Activated T-cell treated with anti-CD3 and anti-CD28 coated beads for 24 hours (primary cell): ENCODE measurements around the gene INO80B.
"Not testable (repeated sequence)": the region's sequence is repeated elsewhere in the genome, so short reads cannot be mapped to it uniquely, and the experiment has no call there.

Experiments
- DNase-seq: peaks from one replicate; pipeline ENCODE4 v3.0.0-alpha.2; 2020; ENCODE audit warnings: low read depth

The INO80B gene

DNA sequence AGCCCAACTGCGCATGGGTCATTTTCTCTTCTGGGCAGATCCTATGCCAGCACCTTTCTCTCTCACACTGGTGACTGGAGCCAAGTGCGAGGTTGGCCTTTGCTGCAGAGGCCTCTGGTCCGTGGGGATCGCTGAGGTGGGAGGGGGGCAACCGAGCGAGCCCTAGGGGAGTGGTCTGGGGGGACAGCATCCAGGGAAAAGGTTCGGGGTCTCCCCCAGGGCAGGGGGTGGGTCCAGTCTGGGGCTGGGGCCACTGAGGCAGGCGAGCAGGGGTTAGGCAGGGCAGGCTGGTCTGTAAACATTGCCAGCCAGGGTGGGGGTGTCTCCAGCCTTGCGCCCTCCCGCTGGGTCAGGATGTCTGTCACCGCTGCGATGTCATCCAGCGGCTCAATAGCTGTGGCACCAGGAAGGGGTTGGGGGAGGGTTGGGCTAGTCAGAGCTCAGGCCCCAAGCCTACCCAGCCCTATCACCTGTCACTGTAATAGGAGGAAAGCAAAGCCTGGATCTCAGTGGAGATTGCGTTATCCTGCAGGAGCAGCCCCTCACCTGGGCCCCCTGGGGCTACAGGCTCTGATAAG is 28.6 kb upstream of the INO80B start:
- DNase-seq = no peak

DNA sequence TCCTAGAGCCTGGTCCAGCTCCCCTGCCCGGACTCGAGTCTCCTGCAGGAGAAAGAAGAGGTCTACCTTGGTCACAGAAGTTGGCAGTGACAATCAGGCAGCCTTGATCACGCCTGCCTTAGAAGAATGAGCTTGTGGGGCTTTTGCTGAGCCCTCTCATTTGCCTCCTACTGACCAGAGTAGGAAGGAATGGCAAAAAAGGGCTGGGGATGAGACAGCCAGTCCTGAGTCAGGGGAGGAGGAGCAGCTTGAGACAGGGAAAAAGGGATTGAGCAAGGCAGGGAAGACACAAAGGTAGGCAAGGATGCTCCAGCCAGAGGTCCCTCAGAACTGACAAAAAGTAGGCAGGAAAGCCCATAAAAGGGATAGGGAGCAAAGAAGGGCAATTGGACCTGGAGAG is 27.3 kb upstream of the INO80B start:
- DNase-seq = no peak

DNA sequence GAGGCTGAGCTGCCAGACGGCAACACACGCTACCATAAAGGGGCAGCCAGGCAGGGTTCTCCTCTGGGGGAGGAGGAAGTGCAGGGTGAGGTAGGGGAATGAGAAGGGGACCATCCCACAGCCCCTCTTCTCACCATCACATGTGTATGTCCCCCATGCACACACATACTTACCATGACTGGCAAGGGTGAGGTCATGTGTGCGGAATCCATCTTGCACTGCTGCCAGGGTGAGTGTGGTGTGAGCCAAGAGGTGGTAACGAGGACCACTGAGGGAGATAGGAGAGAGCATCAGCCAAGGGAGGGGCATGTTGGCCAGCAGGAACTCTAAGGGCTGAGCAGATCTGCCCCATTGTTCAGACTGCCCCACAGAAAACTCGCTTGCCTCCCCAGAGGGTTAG is 26.2 kb upstream of the INO80B start:
- no peak for DNase-seq

DNA sequence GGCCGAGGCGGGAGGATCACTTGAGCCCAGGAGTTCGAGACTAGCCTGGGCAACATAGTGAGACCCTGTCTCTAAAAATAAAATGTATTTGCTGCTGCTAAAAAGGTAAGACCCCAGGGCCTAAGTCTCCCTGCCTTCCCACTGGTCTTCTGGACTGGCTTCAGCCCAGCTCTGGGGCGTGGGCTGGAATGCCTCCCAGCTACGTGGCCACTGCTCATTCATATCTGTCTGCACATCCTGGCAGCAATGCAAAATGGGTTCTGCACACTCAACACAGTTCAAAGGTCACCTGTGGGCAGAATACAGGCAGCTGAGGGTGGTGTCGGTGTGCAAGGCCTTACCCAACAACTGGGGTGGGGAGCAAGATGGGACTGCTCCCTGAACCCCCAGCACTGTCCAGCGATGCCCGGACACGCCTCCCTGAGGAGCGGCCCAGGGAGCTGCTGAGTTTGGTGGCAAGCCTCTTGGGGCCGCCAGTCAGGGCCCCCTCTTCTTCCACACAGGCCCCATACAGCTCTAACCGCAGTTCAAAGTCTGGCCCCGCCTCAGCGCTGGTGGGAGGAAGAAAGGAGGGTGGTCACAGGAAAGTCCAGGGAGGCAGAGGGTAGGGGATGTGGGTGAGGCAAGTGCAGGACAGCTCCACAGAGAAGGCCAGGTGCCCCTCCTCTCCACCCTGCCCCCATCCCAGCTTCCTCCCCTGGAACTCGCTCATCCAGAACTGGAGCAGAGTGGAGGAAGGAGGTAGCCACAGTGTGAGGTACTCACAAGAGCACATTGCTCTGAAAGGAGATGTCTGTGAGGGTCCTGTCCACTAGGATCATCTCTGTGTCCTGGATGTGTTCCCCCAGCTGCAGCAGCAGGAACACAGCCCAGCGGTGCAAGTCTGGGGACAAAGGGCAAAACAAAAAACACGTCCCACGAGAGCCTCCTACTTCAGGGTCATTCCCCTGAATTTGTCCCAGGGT is 25.1 kb upstream of the INO80B start:
- DNase-seq = no peak

DNA sequence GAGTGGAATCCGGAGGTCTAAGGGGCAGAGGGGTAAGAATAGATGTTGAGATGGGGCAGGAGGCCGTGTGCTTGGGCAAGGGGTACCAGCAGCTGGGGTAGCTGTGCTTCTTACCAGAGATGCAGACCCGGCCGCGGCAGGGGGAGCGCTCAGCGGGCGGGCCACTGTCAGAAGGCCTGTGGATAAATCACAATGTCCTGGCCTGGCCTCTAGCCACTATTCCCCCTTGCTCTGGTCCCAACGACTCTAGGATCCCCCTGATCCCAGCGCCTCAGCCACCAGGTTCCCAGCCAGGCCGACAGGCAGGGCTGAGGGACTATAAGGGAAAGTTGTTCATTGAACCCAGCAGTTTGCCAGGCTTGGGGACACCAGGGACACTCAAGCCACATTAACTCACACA is 24.4 kb upstream of the INO80B start:
- no peak for DNase-seq

DNA sequence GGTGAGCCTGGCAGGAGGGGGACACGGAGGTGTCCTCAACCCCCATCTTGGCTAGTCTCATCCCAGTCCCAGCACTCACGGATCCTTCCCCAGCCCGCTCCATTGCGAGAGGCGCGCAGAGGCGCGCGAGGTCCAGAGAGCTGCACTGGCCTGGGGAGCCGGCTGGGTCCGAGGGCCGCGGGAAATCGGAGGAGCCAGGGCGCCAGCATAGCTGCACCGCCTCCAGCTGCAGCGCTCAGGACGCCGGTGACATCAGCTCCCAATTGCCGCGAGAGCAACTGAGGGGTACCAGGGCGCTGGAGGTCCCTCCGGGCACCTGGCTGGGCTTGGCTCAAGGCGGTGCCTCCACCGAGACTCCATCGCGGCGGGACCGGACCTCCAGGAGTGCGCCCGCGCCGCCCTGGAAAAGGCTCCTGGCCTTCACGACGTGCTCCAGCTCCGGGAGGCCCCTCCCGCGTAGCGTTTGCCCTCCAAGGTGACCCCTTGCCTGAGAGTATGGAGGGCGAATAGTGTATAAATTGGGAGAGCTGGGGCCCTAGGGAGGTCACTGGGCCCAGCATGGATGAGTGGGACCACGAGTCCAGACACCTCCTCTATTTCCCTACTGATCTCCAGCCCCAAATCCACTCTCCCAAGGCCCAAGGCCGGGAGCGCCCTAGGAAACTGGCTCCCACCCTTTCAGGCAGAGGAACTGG is 18.6 kb upstream of the INO80B start:
- DNase-seq = no peak

DNA sequence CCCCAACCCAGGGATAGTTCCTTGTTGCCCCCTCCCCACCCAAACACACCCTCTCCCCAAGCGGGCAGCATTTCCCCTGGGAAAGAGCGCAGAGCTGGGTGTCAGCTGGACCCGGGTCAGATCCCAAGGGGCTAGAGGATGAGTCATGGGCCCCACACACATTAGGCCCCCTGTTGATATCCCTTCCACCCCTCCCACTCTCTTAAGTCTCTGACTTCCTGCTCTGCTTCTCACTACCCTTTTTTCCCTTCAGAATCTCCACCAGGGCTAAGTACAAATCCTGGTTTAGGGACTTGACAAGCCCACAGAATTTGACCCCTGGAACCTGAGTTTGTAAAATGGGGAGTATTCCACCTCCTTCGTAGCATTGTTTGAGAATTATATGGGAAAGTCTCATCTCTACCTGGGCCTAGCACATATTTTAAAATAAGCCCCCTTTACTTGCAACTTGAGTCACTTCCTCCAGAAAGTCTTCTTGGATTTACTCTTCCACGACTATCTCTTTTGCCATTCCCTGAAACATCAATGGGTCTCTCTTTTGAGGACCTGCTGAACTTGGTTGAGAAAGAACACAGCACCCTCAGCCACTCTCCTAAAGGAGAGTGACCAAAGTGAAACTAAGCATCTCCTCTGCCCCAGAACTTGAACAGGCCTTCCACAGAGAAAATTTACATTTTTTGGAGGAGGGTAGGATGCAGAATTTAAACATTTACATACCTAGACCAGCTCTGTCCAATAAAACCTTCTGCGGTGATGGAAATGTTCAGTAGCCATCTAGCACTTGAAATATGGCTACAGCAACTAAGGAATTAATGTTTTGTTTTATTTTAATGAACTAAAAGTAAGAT is 17.8 kb upstream of the INO80B start:
- no peak for DNase-seq

DNA sequence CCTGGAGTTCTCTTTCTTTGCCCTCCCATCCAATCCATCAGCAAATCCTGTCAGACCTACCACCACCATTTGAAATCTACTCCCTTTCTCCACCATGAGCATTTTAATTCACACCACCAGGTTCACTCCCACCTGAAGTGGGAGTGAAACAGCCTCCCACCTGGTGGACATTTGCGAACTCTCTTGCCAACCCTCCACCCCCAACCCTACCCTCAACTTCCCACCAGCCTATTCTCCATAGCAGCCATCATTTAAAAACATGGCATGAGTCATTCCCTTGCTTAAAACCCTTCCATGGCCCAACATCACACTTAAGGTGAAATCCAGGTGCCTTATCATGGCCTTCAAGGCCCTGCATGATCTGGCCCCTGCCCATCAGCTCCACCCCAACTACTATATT is 16.6 kb upstream of the INO80B start:
- no peak for DNase-seq

DNA sequence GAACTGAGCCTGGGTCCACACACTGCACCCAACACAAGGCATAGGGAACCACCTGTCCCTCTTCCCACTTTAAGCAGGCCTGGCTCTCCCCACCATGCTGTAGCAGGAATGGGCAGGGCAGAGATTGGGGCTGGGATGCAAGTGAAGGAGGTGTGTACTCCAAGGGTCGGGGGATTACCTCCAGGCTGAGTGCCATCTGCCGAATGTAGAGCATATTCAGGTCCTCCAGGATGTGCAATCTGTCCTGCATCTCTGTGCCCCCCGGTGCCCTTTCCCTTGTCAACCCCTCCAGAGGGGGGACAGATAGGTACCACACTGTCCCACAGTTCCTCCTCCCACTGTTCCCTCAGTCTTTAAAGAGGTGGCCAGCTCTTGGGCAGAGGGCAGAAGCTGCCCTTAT is 15.5 kb upstream of the INO80B start:
- DNase-seq = no peak

DNA sequence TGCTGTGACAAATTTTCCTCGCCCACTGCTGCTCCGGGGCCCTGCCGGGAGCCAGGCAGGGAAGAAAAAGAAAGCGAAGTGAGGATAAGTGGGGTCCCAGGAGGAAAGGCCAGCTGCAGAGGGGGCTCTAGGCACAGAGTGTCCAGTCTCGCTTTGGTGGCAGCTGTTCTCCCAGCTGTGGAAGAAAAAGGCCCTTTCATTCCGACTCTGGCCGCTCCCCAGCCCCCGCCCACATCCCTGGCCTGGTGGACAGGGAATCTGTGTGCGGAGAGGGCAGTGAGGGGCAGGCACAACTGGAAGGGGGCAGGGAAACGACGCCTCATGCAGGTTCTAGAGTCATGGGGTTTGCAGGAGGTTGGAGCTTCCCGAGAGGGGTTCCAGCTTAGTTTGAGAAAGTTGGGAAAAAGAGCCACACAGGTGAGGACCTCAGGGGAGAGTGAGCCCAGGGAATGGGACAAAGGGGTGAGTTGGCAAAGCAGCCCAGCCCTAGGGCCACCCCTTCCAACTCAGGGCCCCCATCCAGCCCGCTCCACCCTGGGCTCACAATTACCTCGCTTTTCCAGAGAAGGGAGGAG is 15.0 kb upstream of the INO80B start:
- DNase-seq = no peak

DNA sequence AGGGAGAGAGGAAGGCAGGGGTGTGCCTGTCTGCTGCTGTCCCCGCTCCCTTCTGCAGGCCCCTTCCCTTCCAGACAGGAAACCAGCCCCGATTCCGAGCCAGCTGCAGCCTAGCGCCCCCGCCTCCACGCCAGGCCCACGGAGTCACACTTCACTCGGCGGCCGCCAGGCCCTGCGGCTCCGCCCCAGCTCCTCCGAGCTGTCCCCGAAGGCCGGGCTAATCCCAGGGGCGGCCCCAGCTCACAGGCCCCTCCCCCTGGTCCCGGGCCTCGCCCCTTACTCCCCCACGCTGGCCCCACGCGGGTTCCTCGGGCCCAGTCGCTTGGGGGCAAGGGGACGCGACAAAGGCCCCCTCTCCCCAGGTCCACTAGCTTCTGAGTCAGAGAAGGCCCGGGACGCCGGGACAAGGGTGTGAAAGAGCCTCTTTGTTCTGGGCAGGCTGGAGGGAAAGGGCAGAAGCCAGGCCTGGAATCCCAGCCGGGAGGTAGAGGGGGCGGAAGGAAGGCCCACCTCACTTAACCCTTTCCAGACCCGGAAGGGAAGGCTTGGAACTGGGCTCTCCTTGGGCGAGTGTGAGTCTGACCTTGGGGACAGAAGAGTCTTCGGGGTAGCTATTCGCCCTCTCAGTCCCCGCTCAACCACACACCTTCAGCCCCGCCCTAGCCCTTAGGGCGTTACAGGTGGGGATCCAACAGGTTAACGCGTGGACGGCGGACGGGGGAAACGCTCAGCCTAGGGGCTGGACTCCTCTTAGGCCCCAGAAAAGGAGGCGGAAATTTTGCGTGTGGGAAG is 14.3 kb upstream of the INO80B start:
- DNase-seq = peak; percentile 37

DNA sequence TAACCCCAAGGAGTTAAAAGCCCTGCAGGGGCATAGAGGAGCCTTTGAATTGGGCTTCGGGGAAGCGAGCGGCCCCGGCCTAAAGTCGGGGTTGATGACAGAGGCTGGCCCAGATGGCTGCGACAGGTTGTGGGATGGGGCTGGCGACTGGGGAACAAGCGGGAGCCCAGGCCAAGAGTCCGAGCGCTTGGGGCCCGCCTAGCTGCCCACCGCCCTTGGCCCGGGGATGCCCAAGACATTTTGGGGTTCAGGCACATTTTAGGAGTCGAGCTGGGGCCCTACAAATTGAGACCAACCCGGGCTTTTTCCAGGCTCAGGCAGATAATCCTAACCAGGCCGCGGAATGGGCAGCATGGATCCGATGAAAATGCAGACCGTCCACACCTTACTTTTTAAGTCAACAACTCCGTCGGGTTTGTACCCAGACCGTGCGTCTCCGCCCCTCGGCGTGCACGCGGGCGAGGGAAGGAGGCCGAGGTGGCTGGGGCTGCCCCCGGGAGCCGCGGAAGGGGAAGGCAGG is 13.7 kb upstream of the INO80B start:
- DNase-seq = no peak

DNA sequence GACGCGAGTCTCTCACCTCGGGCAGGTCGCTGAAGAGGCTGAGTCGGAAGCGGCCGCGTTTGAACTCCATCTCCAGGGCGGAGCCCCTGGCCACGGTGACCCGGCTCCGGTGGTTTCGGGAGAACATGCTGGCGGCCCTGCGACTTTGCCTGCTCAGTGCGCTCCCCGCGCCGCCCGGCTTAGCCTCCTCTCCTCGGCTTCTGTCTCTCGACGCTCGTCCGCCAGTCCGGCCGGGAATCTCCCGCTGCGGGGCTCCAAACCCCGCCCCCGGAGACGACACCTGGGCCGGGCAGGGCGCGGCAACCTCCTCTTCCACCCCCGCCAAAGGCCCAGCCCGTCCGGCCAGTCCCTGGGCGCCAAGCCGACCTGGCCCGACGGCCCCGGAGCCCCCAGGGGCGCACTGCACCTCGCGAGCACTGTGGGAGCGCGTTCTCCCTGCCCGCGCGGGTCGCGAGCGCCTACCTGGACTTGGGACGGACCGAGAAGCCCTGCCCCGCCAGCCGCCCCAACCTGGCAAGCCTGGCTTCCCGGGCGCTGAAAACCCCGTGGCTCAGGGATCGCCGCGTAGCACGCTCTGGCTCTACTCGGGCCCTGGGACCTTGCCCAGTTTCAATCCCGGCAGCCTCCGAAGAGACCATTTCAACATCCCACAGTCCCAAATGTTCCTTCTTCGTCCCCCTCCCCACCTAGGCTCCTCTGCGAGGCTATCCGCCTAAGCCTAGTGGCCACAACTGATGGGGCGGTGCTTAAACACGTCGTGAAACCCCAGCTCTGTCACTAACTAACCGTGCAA is 13.0 kb upstream of the INO80B start, which contains the start of gene RTKN:
Gene RTKN (minus strand): TSS at position 248 of the 793 bp plus-strand sequence. CDS start 121 bp downstream, at position 127.
- no peak for DNase-seq

DNA sequence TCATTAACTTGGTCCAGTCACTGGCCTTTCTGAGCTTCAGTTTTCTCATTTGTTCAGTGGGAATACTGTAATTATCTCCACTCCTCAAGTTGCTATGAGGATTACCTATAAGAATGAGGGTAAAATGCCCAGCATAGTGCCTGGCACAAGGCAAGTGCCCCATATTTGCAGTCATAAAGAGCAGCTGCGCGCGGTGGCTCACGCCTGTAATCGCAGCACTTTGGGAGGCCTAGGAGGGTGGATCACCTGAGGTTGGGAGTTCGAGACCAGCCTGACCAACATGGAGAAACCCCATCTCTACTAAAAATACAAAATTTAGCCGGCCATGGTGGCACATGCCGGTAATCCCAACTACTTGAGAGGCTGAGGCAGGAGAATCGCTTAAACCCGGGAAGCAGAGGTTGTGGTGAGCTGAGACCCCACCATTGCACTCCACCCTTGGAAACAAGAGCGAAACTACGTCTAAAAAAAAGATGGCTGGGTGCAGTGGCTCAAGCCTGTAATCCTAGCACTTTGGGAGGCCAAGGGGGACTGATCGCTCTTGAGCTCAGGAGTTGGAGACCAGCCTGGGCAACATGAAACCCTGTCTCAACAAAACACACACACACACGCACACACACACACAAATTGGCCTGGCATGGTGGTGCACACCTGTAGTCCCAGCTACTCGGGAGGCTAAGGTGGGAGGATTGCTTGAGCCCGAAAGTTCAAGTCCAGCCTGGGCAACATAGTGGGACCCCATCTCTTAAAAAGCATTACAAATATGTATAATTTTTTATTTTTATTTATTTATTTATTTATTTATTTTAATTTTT is 12.2 kb upstream of the INO80B start:
- not testable (repeated sequence) for DNase-seq

DNA sequence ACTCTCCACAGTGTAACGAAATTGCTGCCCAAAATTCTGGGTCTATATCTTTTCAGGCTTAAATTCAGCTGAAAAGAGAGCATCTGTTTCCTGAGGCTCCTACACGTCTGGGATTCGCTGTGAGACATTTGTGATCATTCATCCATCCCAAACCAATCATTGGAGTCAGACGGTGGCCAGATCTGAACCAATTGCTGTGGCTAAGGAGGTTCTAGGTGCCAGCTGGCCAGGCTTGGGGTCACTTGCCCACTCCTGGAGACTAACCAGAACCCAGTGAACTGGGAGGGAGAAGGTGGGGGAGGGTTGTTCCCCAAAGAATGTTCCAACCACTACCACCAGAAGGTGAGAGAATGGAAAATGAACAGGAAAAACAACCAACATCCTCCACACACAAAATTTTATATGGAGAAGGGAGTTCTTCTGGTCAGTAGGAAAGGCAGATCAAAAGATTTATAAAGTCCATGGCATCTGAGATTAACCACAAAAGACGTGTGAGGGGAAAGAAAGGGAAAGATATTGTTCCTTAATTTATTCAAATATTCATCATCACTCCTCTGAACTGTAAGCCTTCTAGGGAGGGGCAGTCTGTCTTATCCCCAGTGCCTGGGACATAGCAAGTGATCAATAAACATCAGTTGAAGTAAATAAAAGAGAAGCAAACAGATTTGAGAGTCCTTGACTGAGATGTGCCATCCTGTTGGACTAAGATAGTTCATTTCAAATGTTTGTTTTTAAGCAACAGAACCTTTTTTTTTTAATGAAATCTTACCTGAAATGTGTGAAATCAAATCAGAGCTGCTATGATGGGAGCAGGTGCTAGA is 10.2 kb upstream of the INO80B start:
- no peak for DNase-seq

DNA sequence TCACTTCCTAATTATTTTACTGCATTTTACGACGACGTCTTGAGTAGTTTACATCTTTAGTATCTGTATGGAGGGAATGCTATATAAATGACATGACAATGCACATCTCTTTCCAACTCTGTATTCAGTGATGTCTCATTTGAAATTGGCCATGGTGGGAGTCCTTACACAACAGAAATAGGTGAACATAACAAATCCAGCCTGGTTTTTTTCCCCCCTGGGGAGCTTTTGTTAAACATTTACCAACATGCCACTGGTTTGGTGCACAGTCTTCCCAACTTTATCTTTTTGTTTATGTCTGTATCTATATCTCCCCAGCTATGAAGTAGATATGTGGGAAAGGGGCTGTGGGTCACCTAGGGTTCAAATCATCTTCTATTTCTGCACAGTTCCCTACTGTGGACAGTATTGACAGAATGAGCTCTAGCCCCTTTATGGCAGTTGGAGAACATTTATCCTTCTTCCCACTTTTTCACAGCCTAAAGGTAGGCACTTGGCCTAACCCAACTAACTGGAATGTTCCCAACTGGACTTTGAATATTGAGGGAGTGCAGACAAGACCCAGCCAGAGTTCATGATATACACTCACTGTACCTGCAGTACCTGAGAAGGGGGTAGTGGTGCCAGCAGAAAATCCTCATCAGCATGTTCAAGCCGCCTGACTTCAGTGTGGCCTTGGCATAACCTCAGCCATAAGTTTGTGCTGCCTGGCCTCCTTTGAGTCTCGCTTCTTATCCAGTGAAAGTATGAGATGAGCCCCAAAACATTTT is 7.5 kb upstream of the INO80B start:
- DNase-seq = no peak

DNA sequence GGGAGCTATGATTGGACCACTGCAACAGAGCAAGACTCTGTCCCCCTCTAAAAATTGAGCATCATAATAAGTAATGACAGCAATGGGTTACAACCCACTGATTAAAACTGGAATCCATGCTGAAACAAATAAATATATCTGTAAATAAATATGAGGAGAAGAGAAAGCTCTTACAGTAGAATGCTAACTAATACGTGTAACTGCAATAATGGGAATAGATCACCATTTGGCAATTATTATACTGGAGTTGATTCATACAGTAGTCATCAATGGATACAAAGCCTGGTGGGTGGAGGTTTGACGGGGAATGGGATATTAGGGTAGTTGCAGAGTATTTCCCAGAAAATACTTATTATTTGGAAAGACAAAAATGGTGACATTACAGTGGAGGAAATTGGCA is 6.1 kb upstream of the INO80B start:
- no peak for DNase-seq
